GM18498 (cell line): Measurements from ENCODE around the gene EMC8.
"Not testable (repeated sequence)": the region's sequence is repeated elsewhere in the genome, so short reads cannot be mapped to it uniquely, and the experiment has no call there.

Experiments used
- ATAC-seq: cut with Tn5 transposase; IDR thresholded peaks from one replicate; pipeline ENCODE4 v1.9.1; 2021; ENCODE audit warnings: mild to moderate bottlenecking, moderate library complexity; ENCODE audit not compliant: unreplicated experiment

The EMC8 gene

DNA sequence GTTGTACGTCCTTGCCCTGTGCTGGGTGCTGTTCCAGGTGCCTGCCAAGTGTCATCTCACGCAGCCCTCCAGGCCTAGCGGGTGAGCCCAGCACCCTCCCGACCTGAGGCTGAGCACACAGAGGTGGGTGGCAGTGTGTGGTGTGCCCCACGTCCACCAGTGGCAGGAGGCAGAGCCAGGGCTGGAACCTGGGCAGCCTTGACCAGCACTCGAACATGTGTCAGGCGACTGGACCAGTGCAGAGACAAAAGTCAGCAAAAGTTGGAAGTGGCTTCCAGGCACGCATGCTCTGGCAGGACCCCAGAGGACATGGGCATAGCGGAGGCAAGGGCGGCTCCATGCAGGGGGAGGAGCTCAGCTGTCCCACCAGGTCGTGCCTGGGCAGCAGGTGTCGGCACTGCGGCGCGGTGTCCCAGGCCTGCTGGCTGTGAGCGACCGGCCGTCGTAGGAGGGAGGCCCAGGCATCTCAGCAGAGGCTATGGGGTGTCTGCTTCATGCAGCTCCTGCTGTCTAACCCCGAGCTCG lies 35.9 kb upstream of the EMC8 start:
- no peak for ATAC-seq

DNA sequence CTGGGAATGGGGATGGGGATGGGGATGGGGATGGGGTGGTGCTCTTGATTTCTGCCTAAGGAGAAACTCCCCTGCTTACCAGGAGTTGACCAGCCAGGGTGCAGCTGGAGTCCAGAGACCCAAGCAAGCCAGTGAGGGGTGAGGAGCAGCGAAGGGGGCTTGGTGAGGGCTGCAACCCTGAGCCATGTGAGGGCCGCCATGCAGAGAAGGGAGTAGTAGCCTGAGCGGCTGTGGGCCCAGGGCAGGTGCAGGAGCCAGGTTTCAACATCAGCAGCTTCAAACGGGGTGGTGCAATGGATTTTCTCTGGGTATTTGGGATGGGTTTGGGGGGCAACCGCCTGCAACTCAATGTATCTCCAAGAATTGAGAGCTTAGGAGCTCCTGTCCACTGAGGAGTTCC lies 35.4 kb upstream of the EMC8 start:
- no peak for ATAC-seq

DNA sequence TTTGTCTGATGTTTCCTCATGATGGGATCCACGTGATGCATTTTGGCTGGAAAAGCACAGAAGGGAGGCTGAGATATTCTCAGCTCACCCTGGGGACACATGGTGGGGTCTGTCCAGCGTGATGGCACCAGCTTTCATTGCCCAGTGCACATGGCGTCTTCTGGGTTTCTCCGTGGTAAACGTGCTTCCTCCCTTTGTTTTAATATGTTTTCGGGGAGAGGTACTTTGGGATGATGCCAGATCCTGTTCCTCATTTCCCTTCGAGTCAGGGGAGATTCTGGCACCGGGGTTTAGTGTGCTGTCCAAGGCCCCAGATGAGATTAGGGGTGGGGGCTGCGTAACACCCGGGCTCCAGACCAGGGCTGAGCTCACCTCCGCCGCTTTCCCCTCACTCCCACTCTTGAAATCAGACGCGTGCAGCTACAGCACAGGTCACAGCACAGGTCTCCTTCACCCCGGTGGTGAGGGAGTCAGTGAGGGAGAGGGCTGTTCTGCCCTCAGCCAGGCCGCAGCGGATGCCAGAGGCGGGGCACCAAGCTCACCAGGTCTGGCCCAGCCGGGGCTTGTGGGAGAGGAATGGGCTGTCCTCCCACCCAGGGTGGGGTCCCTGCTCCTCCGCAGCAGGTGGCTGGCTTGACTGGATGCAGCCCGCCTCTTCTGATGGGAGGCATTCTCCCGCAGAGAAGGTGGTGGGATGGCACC lies 34.0 kb upstream of the EMC8 start:
- no peak for ATAC-seq

DNA sequence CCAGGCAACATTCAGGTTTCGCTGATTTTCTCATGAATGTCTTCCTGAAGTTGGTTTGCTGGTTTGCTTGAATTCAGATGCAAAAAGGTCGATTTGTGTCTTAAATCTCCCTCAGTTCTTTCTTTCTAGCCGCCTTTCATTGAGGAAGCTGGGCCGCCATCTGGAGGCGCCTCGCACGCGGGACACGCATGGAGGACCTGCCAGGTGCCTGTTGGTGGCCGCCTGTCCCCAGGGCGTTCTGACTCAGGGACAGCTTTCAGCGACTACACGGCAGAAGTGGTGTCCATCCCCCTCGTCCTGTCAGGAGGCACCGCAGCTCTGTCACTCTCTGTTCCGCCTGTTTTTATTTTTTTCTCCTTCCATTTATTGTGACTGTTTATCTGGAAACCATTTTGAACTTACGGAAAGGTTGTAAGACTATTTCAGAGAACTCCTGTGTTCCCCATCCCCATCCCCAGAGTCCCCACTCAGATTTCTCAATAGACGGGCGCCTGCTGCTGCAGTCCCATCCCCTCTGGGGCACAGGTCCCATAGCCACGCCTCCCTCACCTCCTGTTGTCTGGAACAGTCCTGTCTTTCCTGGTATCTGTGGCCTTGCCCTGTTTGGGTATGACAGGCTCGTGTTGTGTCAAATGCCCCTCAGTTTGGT lies 33.4 kb upstream of the EMC8 start:
- ATAC-seq, result no peak

DNA sequence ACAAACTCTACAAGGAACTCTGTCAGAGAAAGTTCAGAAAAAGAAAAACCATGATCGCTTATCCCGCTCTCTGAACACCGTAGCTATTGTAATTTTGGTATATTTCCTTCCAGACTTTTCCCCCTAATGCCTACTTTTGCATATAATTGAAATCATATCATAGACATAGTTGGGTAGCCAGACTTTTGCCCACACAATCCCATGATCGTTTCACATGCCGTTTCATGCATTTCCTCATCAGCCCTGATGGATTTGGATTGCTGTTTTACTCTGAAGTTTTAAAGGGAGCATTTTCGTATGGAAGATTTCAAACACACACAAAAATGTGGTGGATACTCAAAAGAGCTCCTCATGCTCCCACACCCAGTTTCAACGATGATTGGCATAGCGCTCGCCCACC lies 31.5 kb upstream of the EMC8 start:
- no peak for ATAC-seq

DNA sequence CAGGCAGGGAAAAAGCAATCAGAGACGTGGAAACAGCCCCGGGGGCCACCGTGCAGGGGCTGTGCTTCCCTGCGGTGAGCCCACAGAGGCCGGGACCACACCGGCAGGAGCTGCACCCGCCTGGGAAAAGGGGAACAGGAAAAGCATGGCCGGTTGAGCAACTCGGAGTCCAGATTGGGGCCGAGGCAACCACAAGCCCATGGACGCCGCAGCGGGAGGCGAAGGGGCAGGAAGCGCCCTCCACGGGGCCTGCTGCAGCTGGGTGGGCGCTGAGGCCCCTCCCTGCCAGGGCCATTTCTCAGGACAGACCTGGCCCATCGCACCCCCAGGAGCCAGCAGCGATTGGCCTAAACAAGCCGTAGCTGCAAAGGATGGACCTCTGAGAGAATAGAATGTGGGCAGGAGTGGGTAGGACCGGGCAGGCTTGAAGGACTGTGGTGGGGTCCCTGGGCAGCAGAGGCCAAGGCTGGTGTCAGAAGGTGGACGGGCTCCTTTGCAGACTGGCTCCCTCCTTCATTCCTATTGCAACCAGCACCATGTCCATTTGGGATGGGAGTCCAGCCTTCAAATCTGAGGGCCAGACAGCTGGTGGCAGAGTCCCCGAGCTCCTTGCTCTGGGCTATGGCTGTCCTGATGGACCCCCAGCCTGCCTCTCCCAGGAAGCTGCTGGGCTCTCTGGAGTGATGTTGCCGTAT lies 30.6 kb upstream of the EMC8 start:
- ATAC-seq, result no peak

DNA sequence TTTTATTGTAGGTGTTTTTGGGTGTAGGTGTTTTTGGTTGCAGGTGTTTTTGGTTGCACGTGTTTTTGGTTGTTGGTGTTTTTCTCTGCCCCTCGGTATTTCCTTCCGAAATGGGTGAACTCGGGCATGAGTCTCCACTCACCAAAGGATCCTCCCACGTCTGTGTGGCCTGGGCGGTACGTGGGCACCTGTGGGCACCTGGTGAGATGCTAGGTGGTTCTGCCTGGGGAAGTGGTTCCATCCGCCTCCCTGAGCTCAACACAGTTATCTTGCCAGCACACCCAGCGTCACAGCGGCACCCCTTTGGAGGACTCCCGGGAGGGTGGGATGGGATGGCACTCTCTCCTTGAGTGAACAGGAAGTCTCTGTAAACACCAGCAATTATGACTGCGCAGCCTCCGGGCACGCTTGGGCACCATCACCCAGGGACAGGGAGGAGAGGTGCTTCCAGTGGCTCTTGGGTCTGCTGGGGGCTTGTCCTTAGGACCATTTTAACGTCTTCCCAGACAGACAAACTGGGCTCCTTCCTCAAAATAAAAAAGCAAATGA lies 29.9 kb upstream of the EMC8 start:
- no peak for ATAC-seq

DNA sequence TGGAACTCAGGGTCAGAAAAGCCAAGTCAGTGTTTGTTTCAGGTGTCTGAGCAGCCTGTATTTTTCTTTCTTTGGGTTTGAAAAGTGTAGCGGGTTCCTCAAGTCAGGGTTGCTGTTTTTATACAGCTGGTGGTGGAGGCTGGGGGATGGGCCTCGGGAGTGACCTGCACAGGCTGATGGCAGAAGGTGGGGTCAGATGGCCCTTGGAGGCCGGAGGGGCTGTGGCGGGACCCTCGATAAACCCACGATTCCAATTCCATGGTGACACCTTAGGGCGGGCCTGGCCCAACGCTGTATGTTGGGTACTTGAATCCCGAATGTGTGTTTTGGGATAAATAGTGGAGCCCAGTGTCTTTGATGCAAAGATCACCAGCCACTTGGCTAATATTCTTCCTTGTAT lies 28.8 kb upstream of the EMC8 start:
- ATAC-seq, result no peak

DNA sequence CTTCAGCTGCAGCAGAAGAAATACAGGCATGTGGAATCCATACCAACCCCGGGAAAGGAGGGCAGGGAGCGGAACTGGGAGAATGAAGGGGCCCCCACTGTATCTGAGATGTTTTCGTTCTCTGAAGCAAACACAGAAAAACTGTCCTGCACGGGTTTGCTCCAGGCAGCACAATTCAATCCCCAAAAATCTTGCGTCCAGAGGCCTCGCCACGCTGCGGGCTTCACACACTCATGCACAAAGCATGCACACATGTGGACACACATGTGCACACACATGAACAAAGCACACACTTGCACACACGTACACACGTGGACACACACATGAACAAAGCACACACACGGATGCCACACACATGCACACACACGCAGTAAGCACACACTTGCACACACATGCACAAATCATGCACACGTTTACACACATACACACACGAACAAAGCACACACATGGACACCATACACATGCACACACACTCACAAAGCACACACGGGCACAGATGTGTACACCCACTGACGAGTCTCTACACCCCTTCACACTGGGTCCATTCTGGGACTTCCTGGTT lies 27.4 kb upstream of the EMC8 start:
- no peak for ATAC-seq

DNA sequence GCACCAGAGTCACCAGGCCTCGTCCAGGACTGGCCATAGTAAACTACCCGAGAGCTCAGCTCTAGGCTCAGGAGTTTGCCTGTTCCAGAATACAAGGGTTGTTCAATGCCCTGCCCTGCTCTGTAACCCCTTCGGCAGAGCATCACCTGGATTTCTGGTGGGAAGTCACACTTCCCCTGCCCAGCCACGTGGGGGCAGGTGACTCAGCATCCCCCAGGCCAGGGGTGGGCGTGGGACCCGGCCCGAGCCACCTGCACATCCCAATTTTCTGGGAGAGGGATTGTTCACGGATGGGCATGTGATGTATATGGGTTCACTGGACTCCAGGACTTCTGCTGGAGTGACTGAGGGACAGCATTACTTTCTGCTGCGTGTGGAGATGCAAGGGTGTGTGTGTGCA lies 26.0 kb upstream of the EMC8 start:
- no peak for ATAC-seq

DNA sequence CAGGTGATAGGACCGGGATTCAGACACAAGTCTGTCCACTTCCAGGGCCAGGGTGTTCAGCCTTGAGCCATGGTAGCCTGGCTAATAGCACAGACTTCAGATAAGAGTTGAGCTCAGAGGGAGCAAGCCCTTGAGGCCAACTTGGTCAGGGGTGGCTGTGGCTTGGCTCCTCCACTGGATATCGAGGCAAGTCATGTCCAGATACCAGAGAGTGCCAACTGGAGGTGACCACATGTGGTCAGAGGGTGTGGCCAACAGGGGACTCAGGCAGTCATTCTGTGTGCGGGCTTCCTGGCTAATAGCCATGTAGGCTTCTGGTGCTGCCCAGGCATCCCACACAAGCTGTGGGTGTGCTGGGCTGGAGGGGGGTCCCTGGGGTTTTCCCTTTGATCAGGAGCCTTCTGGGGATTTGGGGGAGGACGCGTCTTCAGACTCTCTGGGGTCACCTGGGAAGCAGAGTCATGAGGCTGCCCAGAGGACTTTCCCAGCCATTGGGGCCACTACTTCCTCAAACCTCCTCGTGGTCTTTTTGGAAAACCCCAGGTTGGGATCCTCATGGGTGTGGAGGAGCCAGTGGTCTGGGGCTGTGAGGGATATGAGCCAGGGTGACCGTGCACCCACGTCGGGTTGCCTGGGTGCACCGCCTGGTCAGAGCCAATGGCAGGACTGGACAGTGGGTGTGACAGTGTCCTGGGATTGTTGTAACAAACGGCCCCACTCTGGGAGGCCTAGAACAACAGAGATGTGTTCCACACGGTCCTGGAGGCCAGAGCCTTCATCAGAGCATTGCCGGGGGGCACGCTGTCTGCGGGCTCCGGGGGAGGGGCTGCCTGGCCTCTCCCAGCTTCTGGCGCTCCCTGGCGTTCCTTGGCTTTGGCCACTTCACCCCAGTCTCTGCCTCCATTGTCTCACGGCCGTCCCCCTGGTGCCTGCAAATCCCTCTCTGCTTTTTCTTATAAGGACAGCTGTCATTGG lies 25.1 kb upstream of the EMC8 start:
- no peak for ATAC-seq

DNA sequence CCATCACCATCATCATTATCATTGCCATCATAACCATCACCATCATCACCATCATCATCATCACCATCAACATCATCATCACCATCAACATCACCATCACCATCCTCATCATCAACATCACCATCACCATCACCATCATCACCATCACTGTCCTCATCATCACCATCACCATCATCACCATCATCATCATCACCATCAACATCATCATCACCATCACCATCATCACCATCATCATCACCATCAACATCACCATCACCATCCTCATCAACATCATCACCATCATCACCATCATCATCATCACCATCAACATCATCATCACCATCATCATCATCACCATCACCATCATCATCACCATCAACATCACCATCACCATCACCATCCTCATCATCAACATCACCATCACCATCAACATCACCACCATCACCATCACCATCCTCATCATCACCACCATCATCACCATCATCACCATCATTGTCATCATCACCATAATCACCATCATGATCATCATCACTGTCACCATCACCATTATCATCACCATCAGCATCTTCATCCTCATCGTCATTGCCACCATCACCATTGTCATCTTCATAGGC lies 24.1 kb upstream of the EMC8 start:
- no peak for ATAC-seq

DNA sequence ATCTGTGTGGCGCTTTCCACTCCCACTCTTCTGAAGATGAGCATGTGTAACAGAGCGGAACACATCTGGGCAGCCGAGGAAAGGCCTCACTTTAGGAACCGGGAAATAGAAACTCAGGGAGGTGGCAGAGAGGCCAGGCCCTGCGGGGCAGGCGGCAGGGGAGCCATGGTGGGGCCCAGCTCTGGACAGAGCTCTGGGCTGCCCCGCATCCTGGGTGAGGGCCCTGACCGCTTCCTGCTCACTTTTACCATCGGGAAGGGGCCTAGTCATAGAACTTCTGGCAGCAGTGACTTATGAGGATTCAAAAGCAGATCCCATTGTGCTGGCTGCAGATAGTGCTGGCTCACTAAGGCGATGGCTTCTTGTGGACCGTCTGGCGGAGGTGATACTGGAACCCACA lies 22.8 kb upstream of the EMC8 start:
- ATAC-seq, result no peak

DNA sequence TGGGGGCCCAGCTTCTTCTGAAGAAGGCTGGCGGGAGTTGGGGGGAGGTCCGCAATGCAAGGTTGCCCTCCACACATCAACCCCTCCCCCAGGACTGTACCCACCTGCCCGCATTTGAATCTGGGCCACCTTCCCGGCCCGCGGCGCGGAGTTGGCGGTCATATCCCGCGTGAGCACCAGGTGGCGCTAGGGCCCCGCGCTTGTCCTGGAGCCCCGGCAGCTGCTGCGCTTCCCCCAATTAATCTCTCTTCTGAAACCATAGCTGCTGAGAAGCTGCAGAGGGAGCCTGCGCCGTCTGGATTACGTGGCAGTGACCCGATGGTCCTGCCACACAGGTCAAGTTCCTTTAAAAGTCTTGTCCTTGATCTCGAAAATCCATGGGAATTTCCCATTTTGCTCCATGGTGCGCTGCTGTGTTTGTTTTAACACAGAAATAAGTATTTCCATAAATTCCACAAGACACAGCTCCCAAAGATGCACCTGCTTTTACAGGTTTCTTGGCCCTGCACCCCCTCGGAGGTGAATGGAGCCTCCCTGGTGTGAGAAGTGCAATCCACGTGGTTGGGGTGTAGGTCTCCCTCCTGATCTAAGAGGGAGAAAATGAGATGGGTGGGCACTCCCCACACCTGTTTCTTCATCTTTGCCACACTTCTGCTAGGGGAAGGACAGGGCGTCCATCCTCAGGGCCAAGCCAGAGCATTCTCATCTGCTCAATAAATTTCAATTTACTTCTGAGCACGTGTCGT lies 22.2 kb upstream of the EMC8 start:
- ATAC-seq, result peak; percentile 64

DNA sequence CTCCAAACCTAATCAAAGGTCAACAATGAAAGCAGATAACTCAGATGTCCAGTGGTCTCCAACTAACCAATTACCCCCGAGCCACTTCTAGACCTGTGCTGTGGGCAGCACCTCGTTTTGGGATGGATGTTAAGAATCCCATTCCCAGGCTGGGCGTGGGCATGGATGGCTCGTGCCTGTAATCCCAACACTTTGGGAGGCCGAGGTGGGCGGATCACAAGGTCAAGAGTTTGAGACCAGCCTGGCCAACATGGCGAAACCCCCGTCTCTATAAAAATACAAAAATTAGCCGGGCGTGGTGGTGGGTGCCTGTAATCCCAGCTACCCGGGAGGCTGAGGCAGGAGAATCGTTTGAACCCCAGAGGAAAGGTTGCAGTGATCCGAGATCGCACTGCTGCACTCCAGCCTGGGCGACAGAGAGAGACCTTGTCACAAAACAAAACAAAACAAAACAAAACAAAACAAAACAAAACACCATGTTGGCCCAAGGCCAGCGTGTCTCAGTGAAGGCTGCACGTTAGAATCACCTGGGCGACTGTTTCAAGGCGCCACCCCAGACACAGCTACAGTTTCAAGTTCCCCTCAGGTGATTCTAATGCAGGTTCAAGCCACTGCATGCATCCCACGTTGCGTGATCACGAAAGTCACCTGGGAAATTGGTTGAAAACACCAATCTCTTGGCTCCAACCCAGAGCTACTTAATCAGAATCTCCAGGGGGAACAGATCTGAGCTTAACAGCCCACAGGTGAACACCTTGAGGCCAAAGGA lies 21.4 kb upstream of the EMC8 start:
- ATAC-seq, result no peak

DNA sequence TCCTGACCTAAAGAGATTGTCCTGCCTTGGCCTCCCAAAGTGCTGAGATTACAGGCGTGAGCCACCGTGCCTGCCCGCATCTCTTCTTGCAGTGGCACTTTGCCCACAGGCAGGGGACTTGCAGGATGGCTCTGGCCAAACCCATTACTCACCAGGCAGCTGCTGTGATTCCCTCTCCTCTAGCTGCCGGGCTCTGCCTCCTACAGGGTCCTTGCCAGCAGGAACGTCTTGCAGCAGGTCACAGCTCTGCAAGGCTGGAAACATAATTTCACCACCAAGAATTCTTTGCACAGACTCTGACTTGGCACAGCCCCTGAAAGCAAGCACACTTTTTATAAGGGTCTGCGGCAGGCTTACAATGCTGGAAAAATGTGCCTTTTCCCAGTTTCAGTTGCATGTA lies 20.4 kb upstream of the EMC8 start:
- ATAC-seq, result no peak

DNA sequence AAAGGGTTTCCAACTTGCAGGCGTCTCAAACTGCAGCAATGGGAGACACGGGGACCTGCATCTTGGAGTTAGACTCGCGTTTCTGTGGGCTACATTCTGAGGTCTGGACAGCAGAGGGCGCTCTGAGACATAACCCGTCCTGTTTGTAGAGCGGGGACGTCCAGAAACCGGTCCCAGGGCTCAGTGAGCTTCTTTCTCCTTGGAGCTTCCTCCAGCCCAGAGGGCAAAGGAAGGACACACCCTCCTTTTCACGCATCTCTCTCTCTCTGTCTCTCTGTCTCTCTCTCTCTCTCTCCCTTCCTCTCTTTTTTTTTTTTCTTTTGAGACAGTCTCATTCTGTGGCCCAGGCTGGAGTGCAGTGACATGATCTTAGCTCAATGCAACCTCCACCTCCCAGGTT lies 19.9 kb upstream of the EMC8 start:
- no peak for ATAC-seq

DNA sequence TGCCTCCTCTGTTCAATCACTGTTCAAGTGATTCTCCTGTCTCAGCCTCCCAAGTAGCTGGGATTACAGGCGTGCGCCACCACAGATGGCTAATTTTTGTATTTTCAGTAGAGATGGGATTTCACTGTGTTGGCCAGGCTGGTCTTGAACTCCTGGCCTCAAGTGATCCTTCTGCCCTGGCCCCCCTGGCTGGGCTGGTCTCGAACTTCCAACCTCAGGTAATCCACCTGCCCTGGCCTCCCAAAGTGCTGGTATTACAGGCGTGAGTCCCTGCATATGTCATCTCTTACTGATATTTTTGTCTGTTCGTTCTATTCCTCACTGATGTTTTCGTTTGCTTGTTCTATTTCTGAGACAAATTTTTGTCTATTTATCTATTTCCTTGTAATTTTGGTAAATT lies 17.9 kb upstream of the EMC8 start:
- not testable (repeated sequence) for ATAC-seq
